Measurements from ENCODE around the gene DAPK2. TPM values are rescaled to one million over a fixed set of nuclear protein-coding genes. Genes with fewer than 3 reads are reported as not detected.
A peak's percentile ranks its signal among the peaks of the same experiment; 100 is the strongest.

DAPK2 gene
- total RNA-seq, 1 donor from 2014 or later = 2.6 TPM

DNA sequence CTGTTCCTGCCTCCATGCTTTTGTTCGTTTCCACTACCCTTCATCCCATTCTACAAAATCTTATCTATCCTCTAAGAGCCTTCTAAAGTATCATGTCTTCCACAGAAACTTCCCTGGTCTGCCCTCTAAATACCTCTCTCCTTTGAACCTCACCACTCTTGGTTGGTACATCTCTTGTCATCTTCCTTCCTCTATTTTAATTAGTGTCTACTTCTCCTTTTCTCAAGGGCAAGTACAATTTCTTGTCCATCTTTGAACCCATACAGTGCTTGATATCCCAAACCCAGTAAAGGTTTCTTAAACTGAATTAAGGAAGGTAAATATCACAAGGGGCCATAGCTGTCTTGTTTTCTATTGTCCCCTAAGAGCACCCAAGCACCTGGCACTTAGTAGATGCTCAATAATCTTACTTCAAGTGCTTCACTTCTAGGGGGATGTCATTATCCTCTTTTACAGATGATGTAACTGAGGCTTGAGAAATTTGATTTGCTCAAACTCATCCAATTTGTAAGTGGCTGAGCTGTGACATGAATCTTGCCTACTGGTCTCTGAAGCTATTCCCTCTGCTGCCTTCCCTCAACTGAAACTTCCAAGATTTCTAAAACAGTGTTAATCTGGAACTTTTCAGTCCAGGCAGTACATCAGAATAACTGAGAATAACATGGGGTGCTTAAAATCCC, 2.6 kb upstream of the DAPK2 start:
- peaks cover 4% of the 10 kb centered on the region for H3K27me3 Mint-ChIP-seq (ENCODE audit: unreplicated experiment)
- peaks cover 5% of the 10 kb centered on the region for H3K4me1 Mint-ChIP-seq (ENCODE audit: low read depth, unreplicated experiment)
- H3K36me3 Mint-ChIP-seq (ENCODE audit: unreplicated experiment) = no peaks in the 10 kb centered on the region
- no peak overlapping the region for H3K27ac Mint-ChIP-seq (ENCODE audit: unreplicated experiment)
- TF ChIP-seq, protein P1, sequence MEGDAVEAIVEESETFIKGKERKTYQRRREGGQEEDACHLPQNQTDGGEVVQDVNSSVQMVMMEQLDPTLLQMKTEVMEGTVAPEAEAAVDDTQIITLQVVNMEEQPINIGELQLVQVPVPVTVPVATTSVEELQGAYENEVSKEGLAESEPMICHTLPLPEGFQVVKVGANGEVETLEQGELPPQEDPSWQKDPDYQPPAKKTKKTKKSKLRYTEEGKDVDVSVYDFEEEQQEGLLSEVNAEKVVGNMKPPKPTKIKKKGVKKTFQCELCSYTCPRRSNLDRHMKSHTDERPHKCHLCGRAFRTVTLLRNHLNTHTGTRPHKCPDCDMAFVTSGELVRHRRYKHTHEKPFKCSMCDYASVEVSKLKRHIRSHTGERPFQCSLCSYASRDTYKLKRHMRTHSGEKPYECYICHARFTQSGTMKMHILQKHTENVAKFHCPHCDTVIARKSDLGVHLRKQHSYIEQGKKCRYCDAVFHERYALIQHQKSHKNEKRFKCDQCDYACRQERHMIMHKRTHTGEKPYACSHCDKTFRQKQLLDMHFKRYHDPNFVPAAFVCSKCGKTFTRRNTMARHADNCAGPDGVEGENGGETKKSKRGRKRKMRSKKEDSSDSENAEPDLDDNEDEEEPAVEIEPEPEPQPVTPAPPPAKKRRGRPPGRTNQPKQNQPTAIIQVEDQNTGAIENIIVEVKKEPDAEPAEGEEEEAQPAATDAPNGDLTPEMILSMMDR (IDR thresholded peaks at IDR 0.05; ENCODE audit: partially characterized antibody, unreplicated experiment) = no peak
- H3K9me3 Mint-ChIP-seq (ENCODE audit: unreplicated experiment) = peaks cover 4% of the 10 kb centered on the region
- no peak overlapping the region for H3K4me3 Mint-ChIP-seq (ENCODE audit: unreplicated experiment)
- no peak for DNase-seq

DNA sequence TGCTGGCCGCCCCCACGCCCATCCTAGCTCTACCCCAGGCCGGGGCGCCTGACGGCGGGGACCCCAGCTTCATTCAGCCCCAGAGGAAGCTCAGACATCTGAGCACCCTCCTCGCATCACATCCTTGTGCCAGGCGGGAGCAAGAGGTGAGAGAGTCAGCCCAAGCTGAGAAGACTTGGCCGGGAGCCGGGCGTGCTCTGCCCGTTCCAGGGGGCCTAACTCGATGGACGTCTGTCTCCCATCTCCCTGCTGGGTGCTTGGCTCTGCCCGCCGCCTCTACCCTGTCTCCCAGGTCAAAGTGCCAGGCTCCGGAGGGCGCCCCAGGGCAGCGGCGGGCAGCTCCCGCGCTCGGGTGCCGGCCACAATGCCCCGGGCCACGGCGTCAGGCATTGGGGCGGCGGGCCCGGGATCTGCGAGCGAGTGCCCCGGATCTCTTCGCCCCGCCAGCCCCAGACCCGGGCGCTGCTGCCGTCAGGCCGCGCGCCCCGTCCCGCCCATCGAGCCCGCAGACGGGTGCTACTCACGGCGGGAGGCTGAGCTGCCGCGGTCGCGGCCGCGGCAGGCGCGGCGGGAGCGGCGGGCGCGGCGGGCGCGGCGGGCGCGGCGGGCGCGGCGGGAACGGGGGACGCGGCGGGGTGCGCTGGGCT, 388 bp downstream of the DAPK2 start:
- DNase-seq = peak; percentile 27
- Mint-ChIP-seq H3K4me3 (ENCODE audit: unreplicated experiment) (peak overlapping the region; percentile 52), H3K36me3 (ENCODE audit: unreplicated experiment) (no peaks in the 10 kb centered on the region), H3K27me3 (ENCODE audit: unreplicated experiment) (peaks cover 4% of the 10 kb centered on the region), H3K4me1 (ENCODE audit: low read depth, unreplicated experiment) (peaks cover 5% of the 10 kb centered on the region), H3K27ac (ENCODE audit: unreplicated experiment) (no peak overlapping the region), H3K9me3 (ENCODE audit: unreplicated experiment) (peaks cover 4% of the 10 kb centered on the region)
- TF ChIP-seq, protein P1 (IDR thresholded peaks at IDR 0.05; ENCODE audit: partially characterized antibody, unreplicated experiment) = no peak

DNA sequence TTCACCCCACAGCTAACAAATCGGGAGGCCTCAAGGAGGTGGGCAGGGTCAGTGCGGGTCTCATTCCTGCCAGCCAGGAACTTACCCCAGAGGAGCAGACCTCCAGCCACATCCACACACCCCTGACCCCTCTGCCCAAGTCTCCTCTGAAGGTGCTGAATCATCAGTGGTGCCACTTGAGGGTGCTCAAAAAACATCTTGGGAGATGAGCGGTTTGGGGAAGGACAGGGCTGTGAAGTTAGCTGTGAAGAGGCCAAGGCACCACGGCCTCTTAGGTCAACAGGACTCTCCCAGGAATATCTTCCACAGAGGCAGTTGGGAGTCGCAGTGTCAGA, 1.2 kb downstream of the DAPK2 start:
- H3K4me1 Mint-ChIP-seq (ENCODE audit: low read depth, unreplicated experiment) = peaks cover 2% of the 10 kb centered on the region
- H3K9me3 Mint-ChIP-seq (ENCODE audit: unreplicated experiment) = peaks cover 2% of the 10 kb centered on the region
- peaks cover 4% of the 10 kb centered on the region for H3K27me3 Mint-ChIP-seq (ENCODE audit: unreplicated experiment)
- no peaks in the 10 kb centered on the region for H3K36me3 Mint-ChIP-seq (ENCODE audit: unreplicated experiment)
- no peak overlapping the region for H3K27ac Mint-ChIP-seq (ENCODE audit: unreplicated experiment)
- TF ChIP-seq, protein P1 (IDR thresholded peaks at IDR 0.05; ENCODE audit: partially characterized antibody, unreplicated experiment) = no peak
- no peak for DNase-seq
- H3K4me3 Mint-ChIP-seq (ENCODE audit: unreplicated experiment) = no peak overlapping the region

DNA sequence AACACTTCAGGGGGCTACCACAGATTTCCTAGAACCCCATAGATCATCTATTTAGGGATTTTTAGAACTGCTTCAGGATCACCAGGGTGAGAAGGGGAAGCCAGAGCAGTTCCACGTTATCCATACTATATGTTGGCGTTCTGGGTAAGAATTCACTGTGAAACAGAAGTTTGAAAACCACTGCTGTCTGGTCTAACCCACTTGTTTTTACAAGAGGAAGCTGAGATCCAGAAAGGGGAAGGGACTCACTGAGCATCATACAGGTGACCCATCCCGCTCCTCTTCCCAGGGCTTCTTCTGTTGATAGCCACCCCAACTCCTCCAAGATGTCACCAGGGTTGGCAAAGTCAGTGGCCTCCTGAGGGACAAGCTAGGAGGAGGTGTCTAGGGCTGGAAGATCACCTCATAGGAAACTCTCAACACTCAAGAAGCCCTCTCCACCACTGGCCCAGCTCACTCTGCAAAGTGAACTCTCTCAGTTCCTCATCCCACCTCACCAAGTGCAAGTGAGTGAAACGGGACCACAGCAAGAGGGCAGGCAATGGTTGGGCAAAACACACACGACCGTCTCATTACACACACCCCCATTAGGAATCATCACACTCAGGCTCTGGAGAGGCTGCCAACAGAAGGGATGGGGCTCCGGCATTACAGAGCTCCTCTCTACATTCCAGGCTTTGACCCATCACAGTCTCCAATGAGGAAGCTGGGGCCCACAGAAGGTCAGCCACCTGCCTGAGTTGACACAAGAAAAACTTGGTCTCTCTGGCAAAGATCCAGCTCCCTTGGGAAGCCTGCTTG, 1.8 kb downstream of the DAPK2 start:
- no peak overlapping the region for H3K4me3 Mint-ChIP-seq (ENCODE audit: unreplicated experiment)
- H3K27me3 Mint-ChIP-seq (ENCODE audit: unreplicated experiment) = peaks cover 4% of the 10 kb centered on the region
- no peaks in the 10 kb centered on the region for H3K36me3 Mint-ChIP-seq (ENCODE audit: unreplicated experiment)
- TF ChIP-seq, protein P1 (IDR thresholded peaks at IDR 0.05; ENCODE audit: partially characterized antibody, unreplicated experiment) = no peak
- no peak overlapping the region for H3K27ac Mint-ChIP-seq (ENCODE audit: unreplicated experiment)
- H3K9me3 Mint-ChIP-seq (ENCODE audit: unreplicated experiment) = peaks cover 2% of the 10 kb centered on the region
- no peak for DNase-seq
- peaks cover 2% of the 10 kb centered on the region for H3K4me1 Mint-ChIP-seq (ENCODE audit: low read depth, unreplicated experiment)
